K562 (cell line): ENCODE data around the gene TRIM38. TPM values are rescaled to one million over a fixed set of nuclear protein-coding genes. Genes with fewer than 3 reads are reported as not detected.

Source experiments
- CREB1 ChIP-seq, 2 experiments: sonication (generic) in 1 of 2; formaldehyde crosslinking in 1 of 2; IDR thresholded peaks; 2 replicates each; pipeline versions ENCODE4 v1.6.1 to v1.8.0; 2012 to 2022; ENCODE audit warnings: inconsistent platforms in 1 of 2, mild to moderate bottlenecking in 1 of 2, missing genetic modification reagents in 1 of 2, moderate library complexity in 1 of 2
- CSDE1 ChIP-seq, 2 experiments: fragments of 450-650 bp; IDR thresholded peaks; 2 replicates each; pipeline ENCODE4 v1.6.1; 2016; ENCODE audit warnings: mild to moderate bottlenecking in 1 of 2
- CTBP1 ChIP-seq: fragments of 450-650 bp; IDR thresholded peaks from 2 replicates; pipeline ENCODE4 v1.6.1; 2016; ENCODE audit warnings: borderline replicate concordance
- DMBX1 ChIP-seq: fragments of 250-450 bp; sonication (Bioruptor Pico); IDR thresholded peaks from 2 replicates; pipeline ENCODE4 v1.8.0; 2022; ENCODE audit warnings: inconsistent platforms, mild to moderate bottlenecking, moderate library complexity, borderline replicate concordance
- FOXK1 ChIP-seq: sonication (generic); formaldehyde crosslinking; IDR thresholded peaks from 2 replicates; pipeline ENCODE4 v1.8.0; 2022; ENCODE audit warnings: missing genetic modification reagents, mild to moderate bottlenecking, borderline replicate concordance
- KDM1A ChIP-seq, 2 experiments: fragments of 450-650 bp; IDR thresholded peaks; 2 replicates each; pipeline ENCODE4 v1.6.1; 2016; ENCODE audit warnings: mild to moderate bottlenecking in 2 of 2
- POLR3A ChIP-seq: IDR thresholded peaks from 2 replicates; pipeline ENCODE4 v1.6.1; 2011; ENCODE audit warnings: borderline replicate concordance, mild to moderate bottlenecking, moderate library complexity; ENCODE audit not compliant: insufficient read length, insufficient read depth; ENCODE audit errors: extremely low read depth
- RBFOX2 ChIP-seq: fragments of 200-400 bp; formaldehyde crosslinking; IDR thresholded peaks from 2 replicates; pipeline ENCODE4 v1.6.1; 2017; ENCODE audit warnings: low read depth, mild to moderate bottlenecking, low read length, moderate library complexity
- RERE ChIP-seq: sonication (generic); formaldehyde crosslinking; IDR thresholded peaks from 2 replicates; pipeline ENCODE4 v1.8.0; 2023; ENCODE audit warnings: missing genetic modification reagents, mild to moderate bottlenecking, borderline replicate concordance
- XRCC4 ChIP-seq: IDR thresholded peaks from one replicate; pipeline ENCODE4 v1.6.1; 2011; ENCODE audit not compliant: insufficient read depth, insufficient read length; ENCODE audit errors: extremely low read depth
- ZBTB11 ChIP-seq, 3 experiments: fragments of 200-800 bp in 1 of 3; fragments of 250-450 bp in 1 of 3; fragments of 450-650 bp in 1 of 3; sonication (Bioruptor Pico) in 1 of 3; sonication (Bioruptor generic) in 1 of 3; formaldehyde crosslinking in 1 of 3; IDR thresholded peaks; 2 replicates each; pipeline versions ENCODE4 v1.6.1 to v1.8.0; 2016 to 2022; ENCODE audit warnings: mild to moderate bottlenecking in 2 of 3, missing genetic modification characterization in 2 of 3, missing compliant biosample characterization in 1 of 3, moderate library complexity in 1 of 3
- ZBTB49 ChIP-seq: sonication (generic); formaldehyde crosslinking; IDR thresholded peaks from 2 replicates; pipeline ENCODE4 v1.8.0; 2022; ENCODE audit warnings: missing genetic modification reagents, mild to moderate bottlenecking, borderline replicate concordance
- ZNF717 ChIP-seq: fragments of 250-450 bp; sonication (Bioruptor Pico); IDR thresholded peaks from 2 replicates; pipeline ENCODE4 v1.5.0; 2021
- ZSCAN32 ChIP-seq: fragments of 450-650 bp; formaldehyde crosslinking; IDR thresholded peaks from 2 replicates; pipeline ENCODE4 v1.4.0; 2020; ENCODE audit warnings: mild to moderate bottlenecking, moderate library complexity
- polyA plus RNA-seq, 8 experiments: library from polyadenylated mRNA; depleted of rRNA in 4 of 8; stranded (reverse) in 5 of 8; unstranded in 3 of 8; fragments of >200 nt; fragmentation: Nextera tagmentation in 2 of 8; fragmentation: Illumina TruSeq in 1 of 8; extraction: Ambion mirVana in 2 of 8; extraction: Trizol in 1 of 8; gene quantifications; 2 replicates each; pipeline versions ENCODE4 v1.2.1 to v1.2.3, GENCODE V29; 2011 to 2014; ENCODE audit warnings: inconsistent platforms in 1 of 8, missing spikeins in 1 of 8
- total RNA-seq, 7 experiments: library from RNA; depleted of rRNA in 6 of 7; stranded (reverse); fragments of >200 nt in 6 of 7; fragmentation: Illumina TruSeq in 2 of 7; extraction: Trizol in 2 of 7; gene quantifications; 2 replicates each; pipeline versions ENCODE4 v1.2.1 to v1.2.3, GENCODE V29; 2011 to 2021; ENCODE audit warnings: low replicate concordance in 1 of 7

TRIM38 gene
- total and polyA plus RNA-seq, 9 of the 15 experiments (the other 6 are each of a cell fraction or from before 2014, with no cell fraction given): 1.7 to 6.7 (median 6.3) TPM

- TF ChIP-seq RERE (CRISPR knock-in tag): no peak
- no peak for TF ChIP-seq ZBTB49 (CRISPR knock-in tag)
- no peak for TF ChIP-seq DMBX1 (CRISPR knock-in tag)
- TF ChIP-seq RBFOX2: peak; percentile 66
- TF ChIP-seq CREB1 (IDR thresholded peaks at IDR 0.05): no peak
- TF ChIP-seq CREB1 (CRISPR knock-in tag; IDR thresholded peaks at IDR 0.05): 0 out of 2 replicates have a peak, but pooled peaks have one; percentile 38
- no peak for TF ChIP-seq CSDE1 (IDR thresholded peaks at IDR 0.05)
- no peak for TF ChIP-seq FOXK1 (CRISPR knock-in tag)
- TF ChIP-seq ZBTB11 (CRISPR knock-in tag; IDR thresholded peaks at IDR 0.05): no peak; a peak in 1 of 6 replicates
- no peak for TF ChIP-seq XRCC4
- peak in 1 of 2 experiments; percentile 32; a peak in 2 of 4 replicates for TF ChIP-seq KDM1A (IDR thresholded peaks at IDR 0.05)
- no peak for TF ChIP-seq ZNF717 (CRISPR knock-in tag)
- TF ChIP-seq CTBP1: no peak
- no peak for TF ChIP-seq POLR3A
- no peak for TF ChIP-seq ZSCAN32 (CRISPR knock-in tag)
These were observed at the start of gene TRIM38 (continued) for GRCh38 chr6:25962149-25963127.
